K562 (cell line): ENCODE measurements around the gene EPHA10. TPM values are rescaled to one million over a fixed set of nuclear protein-coding genes. Genes with fewer than 3 reads are reported as not detected.

ENCODE experiments used
- ATAC-seq: fragments of 200-7000 bp; cut with Tn5 transposase; 3 replicates; pipeline ENCODE4 v1.9.1; 2020; ENCODE audit warnings: moderate library complexity
- BruUV-seq: library from RNA; stranded (reverse); fragments of 400-500 nt; replicated peaks from 2 replicates; lab custom pipeline; 2021; lab: Mats Ljungman, UMichigan
- CTCF ChIA-PET: fragments of 300-600 bp; formaldehyde crosslinking; extraction: SDS; loops from one replicate; lab custom pipeline; 2021; ENCODE audit warnings: low intra/inter-chr PET ratio; lab: Yijun Ruan, JAX
- POLR2A ChIA-PET: fragments of 300-600, 350-650 bp; sonication (Branson Sonifier 250); formaldehyde crosslinking; extraction: SDS; loops from one replicate; lab custom pipeline; 2021; ENCODE audit warnings: antibody characterized with exemption, inconsistent platforms; lab: Yijun Ruan, JAX
- DNase-seq, 4 experiments: peaks; one replicate each; pipeline versions ENCODE4 v3.0.0 to v3.0.0-alpha.2; 2011 to 2018; ENCODE audit warnings: low spot score in 3 of 4, mixed read lengths in 3 of 4; ENCODE audit errors: extremely low read depth in 1 of 4
- FAIRE-seq: peaks from 2 replicates; lab custom pipeline; 2011; peaks lifted over from hg19 to GRCh38; lab: Jason Lieb, UNC
- H2AFZ ChIP-seq: 2 replicates; pipeline ENCODE4 v1.6.0; 2011; ENCODE audit warnings: low read depth, low read length, control low read depth, inconsistent platforms
- H3K27ac ChIP-seq: fragments of 200-600 bp; 3 replicates; pipeline ENCODE4 v1.8.0; 2011; ENCODE audit warnings: low read depth, mild to moderate bottlenecking, control low read depth, inconsistent platforms, low read length, moderate library complexity, mixed read lengths; ENCODE audit errors: extremely low read depth
- H3K27me3 ChIP-seq, 2 experiments: fragments of 300-600 bp in 1 of 2; 2 replicates in 1 of 2; 3 replicates in 1 of 2; pipeline versions ENCODE4 v1.6.0 to v1.8.0; 2011; ENCODE audit warnings: inconsistent platforms in 2 of 2, low read length in 2 of 2, mild to moderate bottlenecking in 1 of 2, mixed read lengths in 1 of 2, moderate library complexity in 1 of 2; ENCODE audit not compliant: control insufficient read depth in 2 of 2, insufficient read depth in 2 of 2
- H3K36me3 ChIP-seq: fragments of 300-600 bp; 3 replicates; pipeline ENCODE4 v1.8.0; 2011; ENCODE audit warnings: mild to moderate bottlenecking, low read length, inconsistent platforms; ENCODE audit not compliant: control insufficient read depth, insufficient read depth
- H3K4me1 ChIP-seq, 2 experiments: fragments of 200-600 bp in 1 of 2; replicated peaks in 1 of 2; 2 replicates in 1 of 2; 3 replicates in 1 of 2; pipeline versions ENCODE4 v1.5.1 to v1.8.0; 2011; ENCODE audit warnings: inconsistent platforms in 2 of 2, low read length in 2 of 2, mild to moderate bottlenecking in 1 of 2, mixed read lengths in 1 of 2, moderate library complexity in 1 of 2; ENCODE audit not compliant: control insufficient read depth in 2 of 2, insufficient read depth in 2 of 2
- H3K4me2 ChIP-seq: 2 replicates; pipeline ENCODE4 v1.6.1; 2011; ENCODE audit warnings: low read length, control low read depth, inconsistent platforms, mixed read lengths; ENCODE audit not compliant: insufficient read depth
- H3K4me3 ChIP-seq: fragments of 200-600 bp; sonication (generic), shearing (Covaris generic); 2 replicates; pipeline ENCODE4 v1.5.1; 2016; ENCODE audit warnings: control low read depth, inconsistent platforms
- H3K79me2 ChIP-seq: fragments of 200-600 bp; 3 replicates; pipeline ENCODE4 v1.8.0; 2011; ENCODE audit warnings: low read length, inconsistent platforms; ENCODE audit not compliant: control insufficient read depth, insufficient read depth
- H3K9ac ChIP-seq, 2 experiments: 2 replicates each; pipeline versions ENCODE4 v1.6.0 to v1.6.1; 2011; ENCODE audit warnings: low read depth in 2 of 2, low read length in 2 of 2, control low read depth in 1 of 2, inconsistent platforms in 1 of 2, mild to moderate bottlenecking in 1 of 2, mixed read lengths in 1 of 2; ENCODE audit not compliant: insufficient read depth in 1 of 2
- H3K9me1 ChIP-seq: one replicate; pipeline ENCODE4 v1.6.0; 2011; ENCODE audit warnings: inconsistent platforms, mild to moderate bottlenecking, low read length, moderate library complexity; ENCODE audit not compliant: control insufficient read depth, insufficient read depth
- H3K9me3 ChIP-seq: replicated peaks from 2 replicates; pipeline ENCODE4 v1.5.1; 2011; ENCODE audit warnings: low read depth, low read length, inconsistent platforms; ENCODE audit not compliant: control insufficient read depth, insufficient read depth
- H4K20me1 ChIP-seq: replicated peaks from 2 replicates; pipeline ENCODE4 v1.6.1; 2011; ENCODE audit warnings: low read length, inconsistent platforms, mixed read lengths; ENCODE audit not compliant: control insufficient read depth, insufficient read depth
- ID3 ChIP-seq, 2 experiments: fragments of 250-450 bp in 1 of 2; fragments of 450-650 bp in 1 of 2; sonication (Bioruptor Pico) in 1 of 2; IDR thresholded peaks; 2 replicates each; pipeline versions ENCODE4 v1.6.1 to v1.8.0; 2016 to 2021; ENCODE audit warnings: mild to moderate bottlenecking in 2 of 2, moderate library complexity in 2 of 2, missing compliant biosample characterization in 1 of 2, missing genetic modification characterization in 1 of 2
- NR2C2 ChIP-seq, 2 experiments: fragments of 200-800 bp in 1 of 2; sonication (Bioruptor generic) in 1 of 2; sonication (generic) in 1 of 2; formaldehyde crosslinking in 1 of 2; IDR thresholded peaks; 2 replicates each; pipeline versions ENCODE4 v1.6.1 to v1.8.0; 2016 to 2022; ENCODE audit warnings: mild to moderate bottlenecking in 1 of 2, missing compliant biosample characterization in 1 of 2, missing genetic modification characterization in 1 of 2, missing genetic modification reagents in 1 of 2
- ZNF143 ChIP-seq: sonication (generic); formaldehyde crosslinking; IDR thresholded peaks from 2 replicates; pipeline ENCODE4 v1.9.0; 2022; ENCODE audit warnings: mild to moderate bottlenecking, missing genetic modification reagents
- ZNF699 ChIP-seq: fragments of 250-450 bp; sonication (Bioruptor Pico); IDR thresholded peaks from 2 replicates; pipeline ENCODE4 v1.8.0; 2021; ENCODE audit warnings: mild to moderate bottlenecking, moderate library complexity; ENCODE audit not compliant: insufficient replicate concordance
- WGBS: fragments of 100-300 bp; shearing (Covaris generic); methylation state at CpG from one replicate; pipeline ENCODE4 v1.1.6; 2016; ENCODE audit warnings: low coverage, mixed read lengths; ENCODE audit not compliant: insufficient coverage; ENCODE audit errors: missing lambda C conversion rate; 5-methylcytosine and 5-hydroxymethylcytosine counted together
- in situ Hi-C: fragments of 300-500 bp; cut with MboI; formaldehyde crosslinking; loops from 4 replicates; pipeline ENCODE4 v1.15.0; 2018; ENCODE audit warnings: inconsistent platforms, mixed read lengths
- intact Hi-C: fragments of 100-400 bp; cut with micrococcal nuclease; formaldehyde crosslinking; loops from 2 replicates; pipeline ENCODE4 v1.14.2; 2022
- polyA plus RNA-seq, 8 experiments: library from polyadenylated mRNA; depleted of rRNA in 4 of 8; stranded (reverse) in 5 of 8; unstranded in 3 of 8; fragments of >200 nt; fragmentation: Nextera tagmentation in 2 of 8; fragmentation: Illumina TruSeq in 1 of 8; extraction: Ambion mirVana in 2 of 8; extraction: Trizol in 1 of 8; gene quantifications; 2 replicates each; pipeline versions ENCODE4 v1.2.1 to v1.2.3, GENCODE V29; 2011 to 2014; ENCODE audit warnings: inconsistent platforms in 1 of 8, missing spikeins in 1 of 8
- total RNA-seq, 7 experiments: library from RNA; depleted of rRNA in 6 of 7; stranded (reverse); fragments of >200 nt in 6 of 7; fragmentation: Illumina TruSeq in 2 of 7; extraction: Trizol in 2 of 7; gene quantifications; 2 replicates each; pipeline versions ENCODE4 v1.2.1 to v1.2.3, GENCODE V29; 2011 to 2021; ENCODE audit warnings: low replicate concordance in 1 of 7

The EPHA10 gene
- total and polyA plus RNA-seq, 9 of the 15 experiments (the other 6 are each of a cell fraction or from before 2014, with no cell fraction given): 0.03 TPM; not detected in 8

DNA sequence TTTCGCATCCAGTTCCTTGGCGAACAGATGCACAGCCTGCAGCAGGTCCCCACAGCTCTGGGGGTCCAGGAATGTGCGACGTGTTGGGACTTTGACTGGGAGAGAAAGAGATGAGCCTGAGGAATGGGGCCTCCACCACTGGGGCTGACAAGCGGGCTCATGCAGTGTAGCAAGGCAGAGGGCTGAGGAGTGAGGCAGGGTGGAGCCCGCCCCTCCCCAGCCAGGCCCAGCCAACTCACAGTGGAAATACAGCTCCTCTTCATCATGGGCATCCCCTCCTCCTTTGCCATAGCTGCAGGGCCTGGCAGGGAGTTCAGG lies 41.9 kb downstream of the EPHA10 start:
- H3K4me3 ChIP-seq: no peak overlapping the region
- H2AFZ ChIP-seq: no peak overlapping the region
- no peak for DNase-seq
- in situ Hi-C loops (no loop called here), intact Hi-C loops (no loop called here)
- no peaks in the 10 kb centered on the region for H3K79me2 ChIP-seq
- H3K9me1 ChIP-seq: no peaks in the 10 kb centered on the region
- POLR2A ChIA-PET: interaction anchor here (0.6 to 1.5 kb wide), 5 partner anchors 11 to 33 kb away, joined by 3 to 5 read pairs (median 3); a partner anchor contains a TSS
- no peaks in the 10 kb centered on the region for H3K9me3 ChIP-seq
- H4K20me1 ChIP-seq: peaks cover 10% of the 10 kb centered on the region
- H3K27ac ChIP-seq: no peak overlapping the region
- no peak for FAIRE-seq
- H3K36me3 ChIP-seq: no peaks in the 10 kb centered on the region
- TF ChIP-seq ZNF143 (CRISPR knock-in tag): 0 out of 2 replicates have a peak, but pooled peaks have one; percentile 10
- no peak for TF ChIP-seq NR2C2 (CRISPR knock-in tag; IDR thresholded peaks at IDR 0.05)
- TF ChIP-seq NR2C2 (tag; IDR thresholded peaks at IDR 0.05): peak; percentile 10; the same call in 1 of the 2 replicates
- no peak for TF ChIP-seq ZNF699 (CRISPR knock-in tag)
- no peak for TF ChIP-seq ID3 (CRISPR knock-in tag; IDR thresholded peaks at IDR 0.05)
- no peak for TF ChIP-seq ID3 (tag; IDR thresholded peaks at IDR 0.05)
- TF ChIP-seq, all 486 proteins: peak for 2
- CTCF ChIA-PET: no interaction called here
- Histone ChIP-seq H3K9ac (peak overlapping the region in 1 of 2 experiments; percentile 70; a peak in 1 of 4 replicates), H3K4me2 (no peak overlapping the region), H3K27me3 (peaks cover 27 to 58% of the 10 kb centered on the region in 2 experiments; a peak in 4 of 5 replicates), H3K4me1 (peaks cover 6 to 37% of the 10 kb centered on the region in 2 experiments)
- 50% methylated on average over 6 of the region's 6 CpGs for WGBS
- no peak for ATAC-seq
- BruUV-seq: no TSS peak
